ENCODE measurements around the gene PAK5.

- TF ChIP-seq GATA2 (IDR thresholded peaks at IDR 0.05; ENCODE audit: low read depth, low read length): no peak
- TF ChIP-seq GATA3 (IDR thresholded peaks at IDR 0.05; ENCODE audit: low read depth, low read length): no peak
Measured at GRCh38 chr20:9884666-9885065, 45.8 kb upstream of the PAK5 start.

Measured in SH-SY5Y (cell line).